Cardiac atrium fibroblast (primary cell): Measurements from ENCODE around the gene ARMC9. TPM values are rescaled to one million over a fixed set of nuclear protein-coding genes. Genes with fewer than 3 reads are reported as not detected.

Source experiments
- total RNA-seq: library from RNA; depleted of rRNA; stranded (reverse); fragments of >200 nt; gene quantifications from 2 replicates; pipeline ENCODE4 v1.2.3, GENCODE V29; 2015

ARMC9 gene, protein sequence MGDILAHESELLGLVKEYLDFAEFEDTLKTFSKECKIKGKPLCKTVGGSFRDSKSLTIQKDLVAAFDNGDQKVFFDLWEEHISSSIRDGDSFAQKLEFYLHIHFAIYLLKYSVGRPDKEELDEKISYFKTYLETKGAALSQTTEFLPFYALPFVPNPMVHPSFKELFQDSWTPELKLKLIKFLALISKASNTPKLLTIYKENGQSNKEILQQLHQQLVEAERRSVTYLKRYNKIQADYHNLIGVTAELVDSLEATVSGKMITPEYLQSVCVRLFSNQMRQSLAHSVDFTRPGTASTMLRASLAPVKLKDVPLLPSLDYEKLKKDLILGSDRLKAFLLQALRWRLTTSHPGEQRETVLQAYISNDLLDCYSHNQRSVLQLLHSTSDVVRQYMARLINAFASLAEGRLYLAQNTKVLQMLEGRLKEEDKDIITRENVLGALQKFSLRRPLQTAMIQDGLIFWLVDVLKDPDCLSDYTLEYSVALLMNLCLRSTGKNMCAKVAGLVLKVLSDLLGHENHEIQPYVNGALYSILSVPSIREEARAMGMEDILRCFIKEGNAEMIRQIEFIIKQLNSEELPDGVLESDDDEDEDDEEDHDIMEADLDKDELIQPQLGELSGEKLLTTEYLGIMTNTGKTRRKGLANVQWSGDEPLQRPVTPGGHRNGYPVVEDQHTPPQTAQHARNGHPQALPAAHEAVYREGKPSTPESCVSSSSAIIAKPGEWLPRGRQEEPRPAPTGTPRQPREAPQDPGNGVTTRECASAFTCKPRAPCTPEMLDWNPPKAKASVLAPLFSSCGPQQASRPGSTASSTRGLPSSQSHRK
- 14.1 and 17.3 TPM in 2 replicates for total RNA-seq

GRCh38 chr2:231198291-231199173, at the start of gene ARMC9:
TSS of gene ARMC9 (plus strand) at chr2:231198631. CDS start at chr2:231206239, 7,608 bp downstream.

GRCh38 chr2:231395188-231396057, 197.0 kb downstream of the ARMC9 start, which contains the start of gene B3GNT7:
TSS of gene B3GNT7 (plus strand) at chr2:231395710. CDS start at chr2:231395804, 94 bp downstream.

Other genes with a start within 250 kb of the ARMC9 start
- not detected in 2 replicates for gene SPATA3, start 202.5 kb upstream of the ARMC9 start, total RNA-seq
- 2.1 and 3.2 TPM in 2 replicates for gene C2orf72, start 161.1 kb upstream of the ARMC9 start, total RNA-seq
- gene PSMD1, start 141.8 kb upstream of the ARMC9 start, total RNA-seq, result 63.0 and 73.4 TPM in 2 replicates
- gene HTR2B, start 73.6 kb upstream of the ARMC9 start, total RNA-seq, result 1.1 TPM in 2 replicates
- not detected in 2 replicates for gene B3GNT7, start 197.1 kb downstream of the ARMC9 start, total RNA-seq